ENCODE measurements around the gene CFAP70.

DNA sequence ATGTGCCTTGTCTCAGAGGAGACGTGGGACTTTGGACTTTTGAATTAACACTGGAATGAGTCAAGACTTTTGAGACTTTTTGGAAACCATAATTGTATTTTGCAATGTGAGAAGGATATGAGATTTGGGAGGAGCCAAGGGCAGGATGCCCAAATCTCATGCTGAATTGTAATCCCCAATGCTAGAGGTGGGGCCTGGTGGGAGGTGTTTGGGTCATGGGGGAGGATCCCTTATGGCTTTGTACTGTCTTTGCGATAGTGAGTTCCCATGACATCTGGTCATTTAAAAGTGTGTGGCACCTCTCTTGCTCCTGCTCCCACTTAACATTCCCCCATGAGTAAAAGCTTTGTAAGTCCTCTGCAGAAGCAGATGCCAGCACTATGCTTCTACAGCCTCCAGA, 150.8 kb downstream of the CFAP70 start:
- TF ChIP-seq, protein P1, sequence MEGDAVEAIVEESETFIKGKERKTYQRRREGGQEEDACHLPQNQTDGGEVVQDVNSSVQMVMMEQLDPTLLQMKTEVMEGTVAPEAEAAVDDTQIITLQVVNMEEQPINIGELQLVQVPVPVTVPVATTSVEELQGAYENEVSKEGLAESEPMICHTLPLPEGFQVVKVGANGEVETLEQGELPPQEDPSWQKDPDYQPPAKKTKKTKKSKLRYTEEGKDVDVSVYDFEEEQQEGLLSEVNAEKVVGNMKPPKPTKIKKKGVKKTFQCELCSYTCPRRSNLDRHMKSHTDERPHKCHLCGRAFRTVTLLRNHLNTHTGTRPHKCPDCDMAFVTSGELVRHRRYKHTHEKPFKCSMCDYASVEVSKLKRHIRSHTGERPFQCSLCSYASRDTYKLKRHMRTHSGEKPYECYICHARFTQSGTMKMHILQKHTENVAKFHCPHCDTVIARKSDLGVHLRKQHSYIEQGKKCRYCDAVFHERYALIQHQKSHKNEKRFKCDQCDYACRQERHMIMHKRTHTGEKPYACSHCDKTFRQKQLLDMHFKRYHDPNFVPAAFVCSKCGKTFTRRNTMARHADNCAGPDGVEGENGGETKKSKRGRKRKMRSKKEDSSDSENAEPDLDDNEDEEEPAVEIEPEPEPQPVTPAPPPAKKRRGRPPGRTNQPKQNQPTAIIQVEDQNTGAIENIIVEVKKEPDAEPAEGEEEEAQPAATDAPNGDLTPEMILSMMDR (conservative IDR thresholded peaks at IDR 0.05; ENCODE audit: low read depth, low read length): no peak
- no peak for TF ChIP-seq EZH2 (IDR thresholded peaks at IDR 0.05; ENCODE audit: borderline replicate concordance, low read depth, low read length, poor library complexity, severe bottlenecking)
